GM06990 (cell line): Measurements from ENCODE around the gene COL16A1.
A peak's percentile ranks its signal among the peaks of the same experiment; 100 is the strongest.

Source experiments
- DNase-seq: peaks from one replicate; pipeline ENCODE4 v3.0.0-alpha.2; 2011; ENCODE audit not compliant: insufficient read length; ENCODE audit errors: extremely low read depth
- H3K27me3 ChIP-seq: replicated peaks from 2 replicates; pipeline ENCODE4 v1.6.0; 2011; ENCODE audit warnings: low read length; ENCODE audit not compliant: control insufficient read depth, insufficient read depth
- H3K36me3 ChIP-seq: 2 replicates; pipeline ENCODE4 v1.5.1; 2011; ENCODE audit warnings: low read length; ENCODE audit not compliant: control insufficient read depth, insufficient read depth
- H3K4me3 ChIP-seq: replicated peaks from 2 replicates; pipeline ENCODE4 v1.5.1; 2011; ENCODE audit warnings: low read depth, mild to moderate bottlenecking, control low read depth, low read length
- CTCF ChIP-seq: IDR thresholded peaks from 2 replicates; pipeline ENCODE4 v1.5.1; 2011; ENCODE audit warnings: low read length, control low read depth, mild to moderate bottlenecking, inconsistent platforms; ENCODE audit not compliant: insufficient read depth, poor library complexity, severe bottlenecking

The COL16A1 gene

GRCh38 chr1:31704271-31705079 lies 658 bp upstream of the COL16A1 start:
- Histone ChIP-seq H3K4me3 (no peak overlapping the region; the same call in 1 of the 2 replicates), H3K36me3 (no peaks in the 10 kb centered on the region), H3K27me3 (peaks cover 2% of the 10 kb centered on the region; the same call in 1 of the 2 replicates)
- DNase-seq, result no peak
- no peak for TF ChIP-seq CTCF

DNA sequence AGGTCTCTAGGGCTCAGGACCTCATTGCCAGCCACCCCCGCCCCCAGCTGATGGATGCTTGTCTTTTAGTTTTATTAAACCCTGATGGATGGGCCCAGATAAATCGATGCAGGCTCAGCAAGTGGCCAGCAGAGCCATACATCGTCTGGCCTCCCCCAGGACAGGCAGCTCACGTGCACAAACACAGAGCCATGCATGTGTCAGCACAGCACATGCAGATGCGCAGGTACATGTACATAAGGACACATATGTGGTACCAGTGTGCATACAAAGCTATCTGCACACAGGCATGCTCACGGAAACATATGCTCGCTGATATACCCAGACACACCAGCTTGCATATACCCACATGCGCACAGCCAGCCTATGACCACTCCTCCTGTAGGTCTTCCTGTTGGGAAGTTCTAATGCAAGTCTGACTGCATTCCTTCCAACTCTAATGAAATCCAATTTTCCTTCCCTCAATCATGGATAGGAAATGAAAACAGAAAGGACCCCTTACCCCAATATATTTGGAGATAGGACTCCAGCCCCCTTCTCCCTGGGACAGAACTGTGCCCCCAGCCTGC lies 897 bp downstream of the COL16A1 start:
- no peak overlapping the region for H3K4me3 ChIP-seq
- H3K36me3 ChIP-seq, result no peaks in the 10 kb centered on the region
- TF ChIP-seq CTCF, result no peak
- H3K27me3 ChIP-seq, result peaks cover 2% of the 10 kb centered on the region; the same call in 1 of the 2 replicates
- DNase-seq, result no peak

DNA sequence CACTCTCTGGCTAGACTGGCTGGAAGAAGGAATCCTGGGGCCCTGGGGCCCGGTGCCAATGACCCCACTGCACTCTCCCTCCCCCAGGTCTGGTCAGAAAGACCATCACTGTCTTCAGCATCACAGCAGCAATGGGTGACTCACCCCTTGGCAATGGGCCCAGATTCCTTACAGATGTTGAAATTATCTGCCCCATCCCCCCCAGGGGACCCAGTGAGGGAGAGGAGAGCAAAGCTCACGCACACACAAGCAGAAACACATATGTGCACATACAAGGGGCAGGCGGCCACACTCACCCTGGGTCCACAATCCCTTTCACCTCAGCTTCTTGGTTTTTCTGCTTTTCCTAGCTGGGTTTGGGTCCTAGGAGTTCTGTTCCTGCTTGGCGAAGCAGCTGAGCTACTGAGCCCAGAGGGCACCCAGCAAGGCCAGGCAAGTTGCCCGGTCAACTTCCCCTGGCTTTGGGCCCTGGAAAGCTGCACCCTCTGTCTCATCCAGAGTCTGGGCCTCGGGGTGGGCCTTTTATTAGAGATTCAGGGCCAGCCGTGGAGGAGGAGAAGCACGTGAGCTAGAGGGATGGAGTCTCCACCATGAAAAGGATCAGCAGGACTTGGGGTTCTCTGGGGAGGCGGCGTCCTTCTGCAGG lies 2.6 kb downstream of the COL16A1 start:
- TF ChIP-seq CTCF, result no peak
- Histone ChIP-seq H3K27me3 (peaks cover 2% of the 10 kb centered on the region; the same call in 1 of the 2 replicates), H3K4me3 (no peak overlapping the region), H3K36me3 (no peaks in the 10 kb centered on the region)
- no peak for DNase-seq

DNA sequence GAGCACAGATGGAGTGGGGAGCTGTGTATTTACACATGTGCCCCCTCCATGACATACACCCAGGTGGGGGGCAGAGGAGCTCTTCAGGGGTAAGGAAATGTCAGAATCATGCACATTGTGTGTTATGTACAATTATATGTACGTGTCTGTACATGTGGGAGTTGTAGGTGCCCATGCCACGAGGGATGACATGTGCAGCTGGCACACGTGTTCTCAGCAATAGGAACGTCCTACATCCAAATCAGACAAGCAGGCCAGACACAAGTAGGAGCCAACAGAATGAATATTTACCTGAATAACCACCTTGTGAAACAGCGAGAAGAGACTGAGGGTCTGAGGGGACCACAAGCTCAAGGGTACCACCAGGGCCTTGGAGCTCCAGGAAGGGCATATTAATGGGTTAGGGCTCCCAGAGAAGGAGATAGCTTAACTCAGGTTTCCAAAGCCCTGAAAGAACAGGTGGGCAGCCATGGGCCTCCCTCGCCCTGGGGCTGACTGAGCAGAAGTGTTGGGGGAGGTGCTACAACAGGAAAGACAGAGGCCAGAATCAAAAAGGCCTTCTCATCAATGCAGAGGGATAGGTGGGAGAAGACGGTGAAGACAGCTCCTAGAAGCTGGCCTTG lies 3.2 kb downstream of the COL16A1 start:
- Histone ChIP-seq H3K27me3 (peaks cover 2% of the 10 kb centered on the region; the same call in 1 of the 2 replicates), H3K4me3 (no peak overlapping the region), H3K36me3 (no peaks in the 10 kb centered on the region)
- no peak for DNase-seq
- TF ChIP-seq CTCF, result no peak

GRCh38 chr1:31699341-31699891 lies 4.4 kb downstream of the COL16A1 start:
- no peak overlapping the region for H3K4me3 ChIP-seq
- no peak for TF ChIP-seq CTCF
- DNase-seq, result peak; percentile 58
- H3K27me3 ChIP-seq, result peaks cover 2% of the 10 kb centered on the region; the same call in 1 of the 2 replicates
- no peaks in the 10 kb centered on the region for H3K36me3 ChIP-seq
